Activated naive CD8-positive, alpha-beta T cell (primary cell): ENCODE measurements around the gene TMEM59L.

Source experiments
- H3K27ac Mint-ChIP-seq: one replicate; pipeline ENCODE4 v1.8.0; 2021; ENCODE audit warnings: mixed read lengths
- H3K27me3 Mint-ChIP-seq: one replicate; pipeline ENCODE4 v1.8.0; 2021; ENCODE audit warnings: mixed read lengths
- H3K36me3 Mint-ChIP-seq: one replicate; pipeline ENCODE4 v1.8.0; 2021; ENCODE audit warnings: mixed read lengths
- H3K4me1 Mint-ChIP-seq: one replicate; pipeline ENCODE4 v1.8.0; 2021; ENCODE audit warnings: low read depth, mixed read lengths
- H3K4me3 Mint-ChIP-seq: one replicate; pipeline ENCODE4 v1.8.0; 2021; ENCODE audit warnings: mild to moderate bottlenecking, mixed read lengths
- H3K9me3 Mint-ChIP-seq: one replicate; pipeline ENCODE4 v1.8.0; 2021; ENCODE audit warnings: low read depth, mixed read lengths

The TMEM59L gene

DNA sequence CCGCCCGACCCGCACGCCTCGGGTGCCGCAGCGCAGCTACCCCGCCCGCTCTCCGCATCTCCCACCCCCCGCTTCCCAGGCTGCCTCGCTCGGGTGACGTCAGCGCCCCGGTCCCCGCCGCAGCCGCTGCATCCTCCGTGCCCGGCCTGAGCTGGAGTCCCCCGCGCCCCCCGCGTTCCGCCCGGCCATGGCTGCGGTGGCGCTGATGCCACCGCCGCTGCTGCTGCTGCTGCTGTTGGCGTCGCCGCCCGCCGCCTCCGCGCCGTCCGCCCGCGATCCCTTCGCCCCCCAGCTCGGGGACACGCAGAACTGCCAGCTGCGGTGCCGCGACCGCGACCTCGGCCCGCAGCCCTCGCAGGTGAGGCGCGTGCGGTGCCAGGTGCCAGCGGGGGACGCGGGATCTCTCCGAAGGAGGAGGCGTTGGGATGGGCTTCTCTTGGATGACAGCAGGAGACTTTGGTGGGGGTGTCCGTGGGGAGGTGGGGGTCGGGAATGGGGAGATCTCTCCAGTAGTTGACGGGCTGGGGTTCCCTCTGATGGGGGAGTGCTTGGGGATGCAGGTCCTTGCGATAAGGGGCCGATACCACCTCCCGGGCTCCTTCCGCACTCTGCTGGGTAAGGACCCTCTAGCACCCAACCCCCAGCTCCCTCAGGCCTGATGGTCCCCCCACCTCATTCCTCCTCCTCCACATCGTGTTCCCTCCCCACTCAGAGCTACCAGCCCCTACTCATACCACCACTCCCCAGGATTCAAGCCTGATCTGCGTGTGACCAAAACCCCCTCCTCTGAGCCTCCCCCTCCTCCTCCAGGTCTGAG is at the start of gene TMEM59L:
TMEM59L (plus strand) TSS at position 99 of the 817 bp plus-strand sequence; CDS start at position 188, 89 bp downstream.
- H3K36me3 Mint-ChIP-seq: no peaks in the 10 kb centered on the region
- no peaks in the 10 kb centered on the region for H3K9me3 Mint-ChIP-seq
- H3K4me1 Mint-ChIP-seq: peaks cover 27% of the 10 kb centered on the region
- peak within 1 kb of the TSS; percentile 82 for H3K4me3 Mint-ChIP-seq
- H3K27me3 Mint-ChIP-seq: peaks cover 33% of the 10 kb centered on the region
- no peak within 1 kb of the TSS for H3K27ac Mint-ChIP-seq

DNA sequence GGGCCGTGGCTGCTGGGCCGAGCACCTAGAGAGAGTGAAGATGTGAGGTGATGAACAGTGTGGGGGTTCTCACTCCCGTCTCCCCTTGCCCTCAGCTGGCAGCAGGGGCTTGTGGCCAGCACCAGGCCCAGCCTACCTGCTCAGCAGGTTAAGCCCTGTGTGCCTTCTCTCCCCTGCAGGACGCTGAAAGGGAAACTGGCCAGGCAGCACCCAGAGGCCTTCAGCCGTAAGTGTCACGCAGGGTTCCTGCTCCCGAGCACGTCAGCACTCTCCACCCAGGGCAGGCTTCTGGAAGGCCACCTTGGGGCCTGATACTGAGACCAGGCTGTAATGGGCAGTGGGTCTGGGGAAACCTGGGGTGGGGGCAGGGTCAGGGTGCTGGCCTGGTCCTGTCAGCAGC is 45.7 kb upstream of the TMEM59L start:
- Mint-ChIP-seq H3K27me3 (no peaks in the 10 kb centered on the region), H3K36me3 (no peaks in the 10 kb centered on the region), H3K4me1 (peaks cover 3% of the 10 kb centered on the region), H3K27ac (no peak overlapping the region), H3K4me3 (no peak overlapping the region), H3K9me3 (no peaks in the 10 kb centered on the region)

DNA sequence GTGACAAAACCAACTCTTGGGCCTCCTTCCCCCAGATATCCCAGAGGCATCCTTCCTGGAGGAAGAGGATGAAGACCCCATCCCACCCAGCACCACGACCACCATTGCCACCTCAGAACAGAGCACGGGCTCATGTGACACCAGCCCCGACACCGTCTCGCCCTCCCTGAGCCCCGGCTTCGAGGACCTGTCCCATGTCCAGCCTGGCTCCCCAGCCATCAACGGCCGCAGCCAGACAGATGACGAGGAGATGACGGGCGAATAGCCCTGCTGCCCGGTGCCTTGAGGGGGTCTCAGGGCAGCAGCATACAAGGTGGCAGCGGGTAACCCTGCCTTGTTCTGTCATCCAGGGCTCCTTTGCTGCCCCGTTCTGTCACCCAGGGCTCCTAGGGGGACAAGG is 44.3 kb upstream of the TMEM59L start:
- Mint-ChIP-seq H3K4me1 (peaks cover 11% of the 10 kb centered on the region), H3K36me3 (peaks cover 6% of the 10 kb centered on the region), H3K27ac (no peak overlapping the region), H3K9me3 (no peaks in the 10 kb centered on the region), H3K27me3 (no peaks in the 10 kb centered on the region), H3K4me3 (no peak overlapping the region)

DNA sequence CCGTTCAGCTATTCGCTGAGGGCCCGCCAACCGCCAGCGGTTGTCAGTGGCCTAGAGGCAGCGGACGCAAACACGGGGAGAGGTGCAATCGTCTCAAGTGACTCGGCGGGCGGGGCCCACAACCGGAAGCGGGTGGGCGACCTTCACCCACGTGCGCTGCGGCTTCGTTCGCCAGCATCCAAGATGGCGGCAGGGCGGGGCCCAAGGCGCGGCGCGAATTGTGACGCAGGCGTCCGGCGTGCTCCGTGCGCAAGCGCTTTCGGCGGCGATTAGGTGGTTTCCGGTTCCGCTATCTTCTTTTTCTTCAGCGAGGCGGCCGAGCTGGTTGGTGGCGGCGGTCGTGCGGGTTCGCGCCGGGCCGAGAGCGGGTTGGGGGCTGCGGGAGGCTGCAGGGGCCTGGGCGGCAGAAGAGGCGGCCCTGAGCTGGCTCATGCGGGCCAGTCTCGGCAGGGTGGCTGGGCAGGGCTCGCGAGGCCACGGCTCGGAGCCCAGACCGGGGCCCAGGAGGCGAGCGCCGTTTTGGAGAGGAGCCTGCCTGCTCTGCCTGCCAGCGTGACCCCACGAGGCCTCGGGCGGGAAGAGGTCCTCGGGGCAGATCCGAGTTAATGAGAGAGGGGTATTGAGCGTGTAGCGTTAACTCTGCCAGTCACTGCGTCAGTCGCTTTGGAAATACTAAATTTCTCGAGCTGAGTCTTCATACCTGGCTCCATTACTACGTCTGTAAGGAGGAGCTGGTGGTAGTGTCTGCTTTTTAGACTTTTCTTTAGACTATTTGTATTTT is 40.9 kb upstream of the TMEM59L start, which contains the start of gene UBA52:
UBA52 (plus strand) TSS at position 294 of the 781 bp plus-strand sequence. CDS start 1,444 bp downstream, outside the sequence.
- Mint-ChIP-seq H3K36me3 (peaks cover 6% of the 10 kb centered on the region), H3K4me1 (peaks cover 22% of the 10 kb centered on the region), H3K4me3 (peak within 1 kb of the TSS; percentile 99), H3K27ac (peak within 1 kb of the TSS; percentile 95), H3K27me3 (no peaks in the 10 kb centered on the region), H3K9me3 (no peaks in the 10 kb centered on the region)

DNA sequence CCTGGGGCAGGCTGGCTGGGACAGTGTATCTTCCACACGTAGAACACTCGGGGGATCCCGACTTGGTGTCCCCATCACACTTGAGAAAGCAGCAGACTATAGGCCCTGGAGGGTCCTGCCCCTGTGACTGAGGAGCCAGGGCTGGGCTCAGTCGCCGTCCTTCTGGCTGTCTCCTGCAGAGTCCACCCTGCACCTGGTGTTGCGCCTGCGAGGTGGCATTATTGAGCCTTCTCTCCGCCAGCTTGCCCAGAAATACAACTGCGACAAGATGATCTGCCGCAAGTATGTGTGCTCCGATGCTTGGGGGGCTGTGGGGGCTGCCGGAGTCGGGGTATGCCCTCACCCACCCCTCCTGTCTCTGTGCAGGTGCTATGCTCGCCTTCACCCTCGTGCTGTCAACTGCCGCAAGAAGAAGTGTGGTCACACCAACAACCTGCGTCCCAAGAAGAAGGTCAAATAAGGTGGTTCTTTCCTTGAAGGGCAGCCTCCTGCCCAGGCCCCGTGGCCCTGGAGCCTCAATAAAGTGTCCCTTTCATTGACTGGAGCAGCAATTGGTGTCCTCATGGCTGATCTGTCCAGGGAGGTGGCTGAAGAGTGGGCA is 37.9 kb upstream of the TMEM59L start:
- Mint-ChIP-seq H3K36me3 (peaks cover 6% of the 10 kb centered on the region), H3K27me3 (no peaks in the 10 kb centered on the region), H3K4me3 (peak overlapping the region; percentile 53), H3K9me3 (no peaks in the 10 kb centered on the region), H3K27ac (peak overlapping the region; percentile 75), H3K4me1 (peaks cover 23% of the 10 kb centered on the region)

DNA sequence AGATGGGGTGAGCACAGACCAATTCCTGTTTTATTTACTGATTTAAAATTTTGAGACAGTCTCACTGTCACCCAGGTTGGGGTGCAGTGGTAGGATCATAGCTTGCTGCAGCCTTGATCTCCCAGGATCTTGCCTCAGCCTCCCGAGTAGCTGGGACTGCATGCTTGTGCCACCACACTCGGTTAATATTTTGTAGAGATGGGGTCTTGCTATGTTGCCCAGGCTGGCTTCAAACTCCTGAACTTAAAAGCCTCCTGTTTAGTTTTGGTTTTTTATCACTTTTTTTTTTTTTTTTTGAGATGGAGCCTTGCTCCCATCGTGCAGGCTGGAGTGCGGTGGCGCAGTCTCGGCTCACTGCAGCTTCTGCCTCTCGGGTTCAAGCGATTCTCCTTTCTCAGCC is 36.3 kb upstream of the TMEM59L start:
- Mint-ChIP-seq H3K4me3 (no peak overlapping the region), H3K9me3 (no peaks in the 10 kb centered on the region), H3K4me1 (peaks cover 21% of the 10 kb centered on the region), H3K36me3 (peaks cover 6% of the 10 kb centered on the region), H3K27me3 (no peaks in the 10 kb centered on the region), H3K27ac (no peak overlapping the region)

DNA sequence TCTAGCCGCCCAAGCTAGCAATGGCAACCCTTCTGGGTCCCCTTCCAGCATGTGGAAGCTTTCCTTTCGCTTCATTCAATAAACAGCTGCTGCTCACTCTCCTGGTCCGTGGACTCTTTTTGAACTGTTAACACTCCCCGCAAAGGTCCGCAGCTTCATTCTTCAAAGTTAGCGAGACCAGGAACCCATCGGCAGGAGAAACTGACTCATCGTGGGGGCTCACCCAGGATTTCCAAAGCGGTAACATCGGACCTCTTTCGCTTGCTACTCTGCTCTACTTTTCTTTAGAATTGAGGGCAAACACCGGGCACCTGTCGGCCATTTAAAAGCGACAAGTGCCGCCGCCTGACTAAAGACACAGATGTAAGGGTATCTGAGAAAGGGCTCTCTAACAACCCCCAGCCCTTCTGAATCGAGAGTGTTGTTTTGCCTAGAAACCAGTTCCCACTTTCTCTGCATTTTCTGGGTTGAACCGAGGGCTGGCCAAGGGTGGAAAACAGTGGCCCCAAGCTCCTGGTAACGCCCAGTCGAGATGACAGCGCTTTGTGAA is 35.2 kb upstream of the TMEM59L start:
- Mint-ChIP-seq H3K27ac (no peak overlapping the region), H3K4me3 (no peak overlapping the region), H3K4me1 (peaks cover 18% of the 10 kb centered on the region), H3K27me3 (no peaks in the 10 kb centered on the region), H3K36me3 (peaks cover 5% of the 10 kb centered on the region), H3K9me3 (no peaks in the 10 kb centered on the region)

DNA sequence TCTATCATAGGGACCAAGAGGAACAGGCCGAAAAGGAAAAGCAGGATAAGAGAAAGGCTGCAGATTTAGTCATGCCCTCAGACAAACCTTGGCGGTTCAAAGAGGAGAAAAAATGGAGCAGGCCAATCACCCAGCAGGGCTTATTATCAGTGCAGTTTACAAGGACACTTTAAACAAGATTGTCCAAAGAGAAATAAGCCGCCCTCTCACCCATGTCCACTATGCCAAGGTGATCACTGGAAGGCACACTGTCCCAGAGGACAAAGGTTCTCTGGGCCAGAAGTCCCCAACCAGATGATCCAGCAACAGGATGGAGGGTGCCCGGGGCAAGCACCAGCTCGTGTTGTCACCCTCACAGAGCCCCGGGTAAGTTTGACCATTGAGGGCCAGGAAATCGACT is 32.4 kb upstream of the TMEM59L start:
- Mint-ChIP-seq H3K9me3 (no peaks in the 10 kb centered on the region), H3K36me3 (no peaks in the 10 kb centered on the region), H3K4me1 (peaks cover 3% of the 10 kb centered on the region), H3K27me3 (no peaks in the 10 kb centered on the region), H3K27ac (no peak overlapping the region), H3K4me3 (no peak overlapping the region)

DNA sequence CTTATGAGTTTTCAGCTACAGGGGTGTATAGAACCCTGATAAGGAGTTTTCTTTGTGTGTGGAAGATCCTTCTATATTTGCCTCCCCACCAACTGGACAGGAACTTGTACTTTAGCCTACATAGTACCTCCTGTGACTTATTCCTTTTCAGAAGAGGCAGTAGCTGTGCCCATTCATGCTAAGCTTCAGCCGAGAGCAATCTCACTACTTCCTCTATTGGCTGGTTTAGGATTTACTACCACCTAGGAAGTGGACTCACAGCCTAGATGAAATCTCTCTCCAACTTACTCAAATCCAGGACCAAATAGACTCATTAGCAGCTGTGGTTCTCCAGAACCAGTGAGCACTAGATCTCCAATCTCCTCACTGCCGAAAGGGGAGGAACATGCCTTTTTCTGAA is 26.4 kb upstream of the TMEM59L start:
- H3K9me3 Mint-ChIP-seq: no peaks in the 10 kb centered on the region
- peaks cover 3% of the 10 kb centered on the region for H3K36me3 Mint-ChIP-seq
- no peak overlapping the region for H3K4me3 Mint-ChIP-seq
- H3K27ac Mint-ChIP-seq: peak overlapping the region; percentile 58
- no peaks in the 10 kb centered on the region for H3K27me3 Mint-ChIP-seq
- peaks cover 27% of the 10 kb centered on the region for H3K4me1 Mint-ChIP-seq

DNA sequence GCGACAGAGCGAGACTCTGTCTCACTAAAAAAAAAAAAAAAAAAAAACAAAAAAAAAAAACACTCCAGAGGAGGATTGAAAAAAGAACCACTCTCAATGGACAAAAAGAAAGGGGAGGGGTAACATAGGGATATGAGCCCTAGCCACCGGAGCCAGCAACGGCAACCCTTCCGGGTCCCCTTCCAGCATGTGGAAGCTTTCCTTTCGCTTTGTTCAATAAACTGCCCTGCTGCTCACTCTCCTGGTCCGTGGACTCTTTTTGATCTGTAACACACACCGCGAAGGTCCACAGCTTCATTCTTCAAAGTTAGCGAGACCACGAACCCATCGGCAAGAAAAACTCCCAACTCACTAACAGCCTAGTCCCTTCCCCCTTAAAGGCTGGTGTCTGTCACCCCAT is 25.1 kb upstream of the TMEM59L start:
- Mint-ChIP-seq H3K9me3 (no peaks in the 10 kb centered on the region), H3K4me3 (peak overlapping the region; percentile 83), H3K36me3 (peaks cover 3% of the 10 kb centered on the region), H3K27ac (peak overlapping the region; percentile 95), H3K27me3 (no peaks in the 10 kb centered on the region), H3K4me1 (peaks cover 27% of the 10 kb centered on the region)

DNA sequence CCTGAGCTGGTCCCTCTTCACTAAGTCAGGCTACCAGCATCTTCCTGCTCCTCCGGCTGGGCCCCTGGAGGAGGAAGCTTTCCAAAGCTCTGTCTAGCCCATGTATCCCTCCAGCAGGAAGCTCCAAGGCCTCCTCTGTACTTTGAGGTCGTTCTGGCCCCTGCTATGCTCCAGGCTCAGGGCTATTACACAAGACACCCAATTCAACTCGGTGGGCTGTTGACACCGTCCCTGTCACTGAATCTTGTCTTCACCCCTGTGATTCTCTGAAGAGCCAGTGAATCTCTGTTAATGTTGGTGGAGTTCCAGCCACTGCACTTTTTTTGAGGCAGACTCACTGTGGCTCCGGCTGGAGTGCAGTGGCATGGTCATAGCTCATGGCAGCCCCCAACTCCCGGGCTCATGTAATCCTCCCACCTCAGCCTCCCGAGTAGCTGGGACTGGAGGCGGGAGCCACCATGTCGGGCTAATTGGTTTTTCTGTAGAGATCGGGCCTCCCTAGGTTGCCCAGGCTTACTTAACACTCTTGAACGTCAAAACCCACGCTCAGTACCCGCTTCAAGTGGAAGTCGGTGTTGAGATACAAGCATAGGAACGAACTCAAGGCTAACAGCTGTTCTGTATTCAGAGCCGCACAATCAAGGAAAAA is 24.6 kb upstream of the TMEM59L start:
- Mint-ChIP-seq H3K4me3 (peak overlapping the region; percentile 83), H3K27me3 (no peaks in the 10 kb centered on the region), H3K4me1 (peaks cover 27% of the 10 kb centered on the region), H3K27ac (peak overlapping the region; percentile 95), H3K36me3 (peaks cover 3% of the 10 kb centered on the region), H3K9me3 (no peaks in the 10 kb centered on the region)

DNA sequence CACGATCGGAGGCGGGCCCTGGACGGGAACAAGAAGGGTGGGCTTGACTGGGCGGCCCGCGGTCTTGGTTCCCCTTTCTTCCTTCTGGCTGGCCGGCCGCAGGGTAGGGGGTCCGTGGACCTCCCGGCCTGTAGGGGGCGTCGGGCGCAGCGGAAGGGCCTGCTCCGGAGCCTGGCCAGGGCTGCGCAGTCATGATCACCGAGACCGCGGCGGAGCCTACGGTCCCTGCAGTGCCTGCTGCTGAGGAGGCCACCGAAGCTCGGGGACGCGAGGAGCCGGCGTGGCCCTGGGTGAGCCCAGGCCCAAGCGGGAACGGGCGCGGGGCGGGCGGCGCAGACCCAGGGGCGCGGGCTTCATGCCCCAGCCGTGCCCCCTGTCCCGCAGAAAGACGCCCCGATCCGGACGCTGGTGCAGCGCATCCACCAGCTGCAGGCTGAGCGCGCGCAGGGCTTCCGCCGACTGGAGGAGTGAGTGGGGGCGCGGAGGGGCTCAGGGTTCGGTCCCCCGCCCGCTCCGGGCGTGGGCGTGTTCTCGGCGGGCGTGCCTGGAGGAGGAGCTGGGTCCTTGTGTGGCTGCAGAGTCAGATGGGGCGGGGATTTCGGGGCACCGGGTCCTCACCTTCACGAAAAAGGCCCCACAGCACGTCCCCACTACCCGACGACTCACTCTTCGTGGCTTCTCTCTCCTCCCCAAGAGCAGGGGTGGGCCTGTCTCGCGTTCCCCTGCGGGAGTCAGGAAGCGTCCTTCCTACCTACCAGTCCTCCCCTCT is 23.9 kb upstream of the TMEM59L start, which contains the start of gene REX1BD:
REX1BD (plus strand) TSS at position 188 of the 769 bp plus-strand sequence; CDS start at position 192, 4 bp downstream.
- Mint-ChIP-seq H3K27me3 (no peaks in the 10 kb centered on the region), H3K4me3 (peak within 1 kb of the TSS; percentile 83), H3K4me1 (peaks cover 30% of the 10 kb centered on the region)

DNA sequence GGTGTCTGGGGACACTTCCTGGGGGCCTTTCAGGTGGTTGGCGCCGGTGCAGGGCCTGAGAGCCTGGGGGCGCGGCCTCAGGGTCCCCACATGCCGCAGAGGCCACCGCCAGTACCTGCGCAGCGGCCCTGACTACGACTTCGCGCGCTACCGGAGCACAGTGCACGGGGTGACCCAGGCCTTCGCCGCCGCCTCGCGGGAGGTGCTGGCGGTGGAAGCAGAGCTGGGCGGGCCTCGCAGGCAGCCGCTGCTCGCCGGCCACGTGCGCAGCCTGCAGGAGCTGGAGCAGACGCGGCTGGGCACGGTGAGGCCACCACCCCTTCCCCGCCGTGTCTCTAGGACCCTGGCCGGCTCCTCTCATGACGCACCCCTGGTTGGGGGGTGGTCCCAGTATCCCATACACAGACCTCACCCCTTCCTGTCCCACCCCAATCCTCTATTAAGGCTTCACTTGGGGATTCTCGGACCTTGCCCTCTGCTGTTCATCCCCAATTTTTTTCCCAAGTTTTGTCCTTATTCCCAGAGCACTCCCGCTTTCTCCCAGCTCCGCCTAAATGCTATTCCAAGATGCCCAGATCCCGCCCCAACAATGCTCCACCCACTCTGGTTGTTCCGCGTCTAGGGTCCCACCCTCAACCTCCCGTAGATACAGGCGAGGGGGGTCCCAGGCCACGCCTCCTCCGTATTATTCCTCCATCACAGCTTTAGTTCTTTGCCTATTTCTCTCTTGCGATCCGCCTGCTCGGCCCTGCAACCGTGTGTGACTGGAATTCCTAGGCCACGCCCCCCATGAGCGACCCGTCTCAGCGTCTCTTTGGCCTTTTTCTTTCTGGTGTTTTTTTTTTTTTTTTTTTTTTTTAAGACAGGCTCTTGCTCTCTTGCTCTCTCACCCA is 23.0 kb upstream of the TMEM59L start:
- Mint-ChIP-seq H3K27ac (peak overlapping the region; percentile 96), H3K4me1 (peaks cover 31% of the 10 kb centered on the region), H3K36me3 (peaks cover 3% of the 10 kb centered on the region), H3K27me3 (no peaks in the 10 kb centered on the region), H3K9me3 (no peaks in the 10 kb centered on the region), H3K4me3 (peak overlapping the region; percentile 83)

More for the DNA sequence above, 23.9 kb upstream of the TMEM59L start, which contains the start of gene REX1BD:
- peaks cover 3% of the 10 kb centered on the region for H3K36me3 Mint-ChIP-seq
- H3K27ac Mint-ChIP-seq: peak within 1 kb of the TSS; percentile 96
- no peaks in the 10 kb centered on the region for H3K9me3 Mint-ChIP-seq
